Peyer's patch (tissue), 4 donors: ENCODE data around the gene LRRC1. TPM values are rescaled to one million over a fixed set of nuclear protein-coding genes. Genes with fewer than 3 reads are reported as not detected.
A peak's percentile ranks its signal among the peaks of the same experiment; 100 is the strongest.

ENCODE experiments used
- DNase-seq, 3 donors: peaks; one replicate each; pipeline ENCODE4 v3.0.0-alpha.2; 2017 to 2019
- H3K27ac ChIP-seq, 4 donors: fragments of 200-600 bp; sonication (generic); one replicate each; pipeline ENCODE4 v1.5.1; 2016 to 2019
- H3K27me3 ChIP-seq, 2 donors: fragments of 200-600 bp; sonication (generic); one replicate each; pipeline ENCODE4 v1.5.1; 2019
- H3K36me3 ChIP-seq, 3 donors: fragments of 200-600 bp; sonication (generic); one replicate each; pipeline ENCODE4 v1.5.1; 2016 to 2019
- H3K4me1 ChIP-seq, 4 donors: fragments of 200-600 bp; sonication (generic); one replicate each; pipeline ENCODE4 v1.5.1; 2016 to 2019
- H3K4me3 ChIP-seq, 4 donors: fragments of 200-600 bp; sonication (generic); 1 replicate in 3 of 4; 2 replicates in 1 of 4; pipeline ENCODE4 v1.5.1; 2016 to 2019; ENCODE audit warnings: mild to moderate bottlenecking in 1 of 4
- H3K9me3 ChIP-seq, 4 donors: fragments of 200-600 bp; sonication (generic); one replicate each; pipeline ENCODE4 v1.5.1; 2016 to 2019; ENCODE audit warnings: mild to moderate bottlenecking in 1 of 4
- CTCF ChIP-seq, 6 experiments: fragments of 450-650 bp in 4 of 6; fragments of 200-600 bp in 2 of 6; sonication (generic) in 1 of 6; IDR thresholded peaks; one replicate each; pipeline ENCODE4 v1.5.1; 2017 to 2019; ENCODE audit warnings: antibody characterized with exemption in 6 of 6, mild to moderate bottlenecking in 3 of 6, moderate library complexity in 1 of 6
- POLR2A ChIP-seq, 2 donors: fragments of 450-650 bp; IDR thresholded peaks; one replicate each; pipeline ENCODE4 v1.5.1; 2017; ENCODE audit warnings: antibody characterized with exemption in 2 of 2, mild to moderate bottlenecking in 2 of 2, moderate library complexity in 2 of 2
- total RNA-seq, 4 donors: library from RNA; depleted of rRNA; stranded (reverse); fragments of >200 nt; gene quantifications; one replicate each; pipeline ENCODE4 v1.1.0, GENCODE V29; 2016

Gene LRRC1
- total RNA-seq, 4 donors from 2014 or later: 37.1 to 63.6 (median 49.8) TPM

DNA sequence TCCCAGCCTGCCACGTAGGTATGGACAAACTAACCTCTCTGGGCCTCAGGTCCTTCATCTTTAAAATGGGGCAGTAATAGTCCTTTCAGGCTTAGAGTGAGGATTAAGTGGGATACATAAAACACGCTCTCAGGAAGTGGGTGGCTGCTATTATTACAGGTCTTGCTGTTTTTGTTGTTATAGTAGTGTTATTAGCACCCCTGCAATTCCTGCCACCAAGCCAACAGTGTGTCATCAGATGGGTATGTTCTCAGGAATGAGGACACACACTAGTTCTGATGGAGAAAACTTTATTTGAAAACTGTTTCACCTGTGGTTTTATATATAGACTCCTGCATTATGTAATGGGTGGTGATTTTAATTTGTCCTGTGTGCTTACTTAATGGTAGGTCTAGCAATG, 131.7 kb downstream of the LRRC1 start:
- Histone ChIP-seq H3K27me3 (no peaks in the 10 kb centered on the region), H3K4me1 (peaks cover 0 to 16% (median 0%) of the 10 kb centered on the region in 4 donors), H3K4me3 (no peak overlapping the region), H3K9me3 (no peaks in the 10 kb centered on the region), H3K36me3 (peaks cover 0 to 18% (median 0%) of the 10 kb centered on the region in 3 donors), H3K27ac (peak overlapping the region in 1 of 4 donors; percentile 0)
- DNase-seq: no peak
- TF ChIP-seq POLR2A (IDR thresholded peaks at IDR 0.05) (no peak), CTCF (IDR thresholded peaks at IDR 0.05) (no peak)

DNA sequence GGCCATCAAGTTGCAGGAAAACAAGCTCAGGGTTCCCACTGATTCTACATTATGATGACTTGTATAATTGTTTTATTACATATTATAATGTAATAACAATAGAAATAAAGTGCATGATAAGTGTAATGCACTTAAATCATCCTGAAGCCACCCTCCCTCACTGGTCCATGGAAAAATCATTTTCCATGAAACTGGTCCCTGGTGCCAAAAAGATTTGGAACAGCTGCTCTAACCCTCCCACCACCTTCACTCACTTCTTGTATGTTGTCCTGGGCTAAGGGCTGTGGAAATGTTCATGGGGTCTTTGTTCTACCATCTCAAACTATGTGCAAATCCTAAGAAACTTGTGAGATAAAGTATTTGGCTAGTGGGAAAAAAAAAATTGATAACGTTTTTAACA, 133.8 kb downstream of the LRRC1 start:
- no peaks in the 10 kb centered on the region for H3K27me3 ChIP-seq
- H3K9me3 ChIP-seq: no peaks in the 10 kb centered on the region
- no peak overlapping the region for H3K4me3 ChIP-seq
- peaks cover 0 to 16% (median 0%) of the 10 kb centered on the region in 4 donors for H3K4me1 ChIP-seq
- H3K36me3 ChIP-seq: no peaks in the 10 kb centered on the region
- no peak for TF ChIP-seq CTCF (IDR thresholded peaks at IDR 0.05)
- no peak for TF ChIP-seq POLR2A (IDR thresholded peaks at IDR 0.05)
- no peak for DNase-seq
- peak overlapping the region in 1 of 4 donors; percentile 66 for H3K27ac ChIP-seq

GRCh38 chr6:53929041-53929820, 134.4 kb downstream of the LRRC1 start:
- no peaks in the 10 kb centered on the region for H3K36me3 ChIP-seq
- H3K4me3 ChIP-seq: no peak overlapping the region
- no peaks in the 10 kb centered on the region for H3K9me3 ChIP-seq
- peaks cover 0 to 16% (median 0%) of the 10 kb centered on the region in 4 donors for H3K4me1 ChIP-seq
- no peaks in the 10 kb centered on the region for H3K27me3 ChIP-seq
- H3K27ac ChIP-seq: peak overlapping the region in 1 of 4 donors; percentile 66
- no peak for DNase-seq
- TF ChIP-seq CTCF (IDR thresholded peaks at IDR 0.05): no peak
- TF ChIP-seq POLR2A (IDR thresholded peaks at IDR 0.05): no peak

- Histone ChIP-seq H3K27me3 (no peaks in the 10 kb centered on the region), H3K4me1 (peaks cover 0 to 16% (median 0%) of the 10 kb centered on the region in 4 donors), H3K36me3 (no peaks in the 10 kb centered on the region), H3K27ac (peak overlapping the region in 1 of 4 donors; percentile 59), H3K9me3 (no peaks in the 10 kb centered on the region), H3K4me3 (no peak overlapping the region)
- no peak for TF ChIP-seq CTCF (IDR thresholded peaks at IDR 0.05)
- TF ChIP-seq POLR2A (IDR thresholded peaks at IDR 0.05): no peak
- no peak for DNase-seq
Measured at GRCh38 chr6:53929821-53930120, 135.0 kb downstream of the LRRC1 start.

DNA sequence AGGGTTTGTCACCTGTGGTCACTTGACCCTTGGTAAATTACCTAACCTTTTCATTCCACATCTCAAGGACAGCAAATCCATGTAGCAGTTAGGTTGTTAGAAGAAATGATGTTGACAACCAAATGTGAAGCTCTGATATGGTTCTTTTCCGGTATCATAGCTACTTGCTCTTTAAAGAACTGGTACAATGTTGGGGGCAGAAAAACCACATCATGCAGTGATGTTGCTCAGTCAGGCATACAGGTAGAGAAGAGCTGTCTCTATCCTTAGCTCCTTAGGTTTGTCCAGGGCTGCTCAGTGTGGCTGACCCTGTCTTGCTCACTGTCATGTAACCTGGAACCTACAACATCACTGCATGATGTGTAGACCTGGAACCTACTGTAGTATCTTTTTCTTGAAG, 135.5 kb downstream of the LRRC1 start:
- Histone ChIP-seq H3K27ac (no peak overlapping the region), H3K36me3 (no peaks in the 10 kb centered on the region), H3K9me3 (no peaks in the 10 kb centered on the region), H3K4me1 (peaks cover 0 to 16% (median 0%) of the 10 kb centered on the region in 4 donors), H3K27me3 (no peaks in the 10 kb centered on the region), H3K4me3 (no peak overlapping the region)
- no peak for TF ChIP-seq CTCF (IDR thresholded peaks at IDR 0.05)
- no peak for TF ChIP-seq POLR2A (IDR thresholded peaks at IDR 0.05)
- DNase-seq: no peak
